Measurements from ENCODE around the gene FAM228B. TPM values are rescaled to one million over a fixed set of nuclear protein-coding genes. Genes with fewer than 3 reads are reported as not detected.

The FAM228B gene
- total RNA-seq: 3.2 and 5.0 TPM in 2 replicates

- no peaks in the 10 kb centered on the region for H3K36me3 ChIP-seq (ENCODE audit: control insufficient read depth, insufficient read depth, low read length)
- peak; percentile 55 for DNase-seq (ENCODE audit: low read depth)
- H3K27me3 ChIP-seq (ENCODE audit: control insufficient read depth, insufficient read depth, low read length): no peaks in the 10 kb centered on the region
- FAIRE-seq: no peak
- no peak for TF ChIP-seq CTCF (IDR thresholded peaks at IDR 0.05; ENCODE audit: insufficient read depth, low read length, severe bottlenecking)
- peak within 1 kb of the TSS; percentile 74 for H3K4me3 ChIP-seq (ENCODE audit: low read depth, low read length)
These were observed at the start of gene FAM228B, which contains the start of gene PFN4 for GRCh38 chr2:24123195-24123921. Gene FAM228B (plus strand): TSS chr2:24123469. CDS start chr2:24124362, 893 bp downstream. Gene PFN4 (minus strand): TSS chr2:24123334. CDS start chr2:24122535, 799 bp downstream.

GRCh38 chr2:24073816-24074215, 49.5 kb upstream of the FAM228B start:
- Histone ChIP-seq H3K36me3 (ENCODE audit: control insufficient read depth, insufficient read depth, low read length) (peaks cover 11% of the 10 kb centered on the region), H3K4me3 (ENCODE audit: low read depth, low read length) (no peak overlapping the region), H3K27me3 (ENCODE audit: control insufficient read depth, insufficient read depth, low read length) (no peaks in the 10 kb centered on the region)
- no peak for DNase-seq (ENCODE audit: low read depth)
- no peak for FAIRE-seq
- TF ChIP-seq CTCF (IDR thresholded peaks at IDR 0.05; ENCODE audit: insufficient read depth, low read length, severe bottlenecking): no peak

GRCh38 chr2:24075259-24075658, 48.0 kb upstream of the FAM228B start:
- peak overlapping the region; percentile 64 for H3K4me3 ChIP-seq (ENCODE audit: low read depth, low read length)
- TF ChIP-seq CTCF (IDR thresholded peaks at IDR 0.05; ENCODE audit: insufficient read depth, low read length, severe bottlenecking): no peak
- DNase-seq (ENCODE audit: low read depth) (peak; percentile 26), FAIRE-seq (no peak)
- no peaks in the 10 kb centered on the region for H3K27me3 ChIP-seq (ENCODE audit: control insufficient read depth, insufficient read depth, low read length)
- H3K36me3 ChIP-seq (ENCODE audit: control insufficient read depth, insufficient read depth, low read length): peaks cover 7% of the 10 kb centered on the region

- no peak for TF ChIP-seq CTCF (IDR thresholded peaks at IDR 0.05; ENCODE audit: insufficient read depth, low read length, severe bottlenecking)
- H3K36me3 ChIP-seq (ENCODE audit: control insufficient read depth, insufficient read depth, low read length): peaks cover 10% of the 10 kb centered on the region
- H3K4me3 ChIP-seq (ENCODE audit: low read depth, low read length): peak within 1 kb of the TSS; percentile 66
- FAIRE-seq (no peak), DNase-seq (ENCODE audit: low read depth) (peak; percentile 98)
- no peaks in the 10 kb centered on the region for H3K27me3 ChIP-seq (ENCODE audit: control insufficient read depth, insufficient read depth, low read length)
These were observed 47.1 kb upstream of the FAM228B start, which contains the start of gene SF3B6 for GRCh38 chr2:24075915-24076848. Gene SF3B6 (minus strand): TSS chr2:24076326. CDS start chr2:24076229, 97 bp downstream.

- FAIRE-seq: no peak
- H3K4me3 ChIP-seq (ENCODE audit: low read depth, low read length): peak overlapping the region; percentile 66
- H3K36me3 ChIP-seq (ENCODE audit: control insufficient read depth, insufficient read depth, low read length): peaks cover 8% of the 10 kb centered on the region
- TF ChIP-seq CTCF (IDR thresholded peaks at IDR 0.05; ENCODE audit: insufficient read depth, low read length, severe bottlenecking): no peak
- no peak for DNase-seq (ENCODE audit: low read depth)
- no peaks in the 10 kb centered on the region for H3K27me3 ChIP-seq (ENCODE audit: control insufficient read depth, insufficient read depth, low read length)
These were observed 46.3 kb upstream of the FAM228B start for GRCh38 chr2:24076849-24077534.
